Memory B cell (primary cell): ENCODE data around the gene RNASE4.

Experiments used
- ATAC-seq: fragments of 150-1000 bp; cut with Tn5 transposase; 2 replicates; pipeline ENCODE4 v1.10.0; 2021; ENCODE audit warnings: low read depth, mild to moderate bottlenecking, moderate library complexity
- DNase-seq, 2 donors: peaks; one replicate each; pipeline ENCODE4 v3.0.0; 2022; ENCODE audit warnings: low spot score in 2 of 2
- H3K27ac Mint-ChIP-seq: one replicate; pipeline ENCODE4 v1.8.0; 2022; ENCODE audit warnings: mild to moderate bottlenecking, moderate library complexity, mixed read lengths
- H3K27me3 Mint-ChIP-seq: one replicate; pipeline ENCODE4 v1.8.0; 2022; ENCODE audit warnings: mixed read lengths
- H3K36me3 Mint-ChIP-seq: one replicate; pipeline ENCODE4 v1.8.0; 2022; ENCODE audit warnings: mild to moderate bottlenecking, mixed read lengths
- H3K4me1 Mint-ChIP-seq: one replicate; pipeline ENCODE4 v1.8.0; 2022; ENCODE audit warnings: mixed read lengths
- H3K4me3 Mint-ChIP-seq: one replicate; pipeline ENCODE4 v1.8.0; 2022; ENCODE audit warnings: mild to moderate bottlenecking, moderate library complexity, mixed read lengths
- H3K9me3 Mint-ChIP-seq: one replicate; pipeline ENCODE4 v1.8.0; 2022; ENCODE audit warnings: mixed read lengths

Gene RNASE4

DNA sequence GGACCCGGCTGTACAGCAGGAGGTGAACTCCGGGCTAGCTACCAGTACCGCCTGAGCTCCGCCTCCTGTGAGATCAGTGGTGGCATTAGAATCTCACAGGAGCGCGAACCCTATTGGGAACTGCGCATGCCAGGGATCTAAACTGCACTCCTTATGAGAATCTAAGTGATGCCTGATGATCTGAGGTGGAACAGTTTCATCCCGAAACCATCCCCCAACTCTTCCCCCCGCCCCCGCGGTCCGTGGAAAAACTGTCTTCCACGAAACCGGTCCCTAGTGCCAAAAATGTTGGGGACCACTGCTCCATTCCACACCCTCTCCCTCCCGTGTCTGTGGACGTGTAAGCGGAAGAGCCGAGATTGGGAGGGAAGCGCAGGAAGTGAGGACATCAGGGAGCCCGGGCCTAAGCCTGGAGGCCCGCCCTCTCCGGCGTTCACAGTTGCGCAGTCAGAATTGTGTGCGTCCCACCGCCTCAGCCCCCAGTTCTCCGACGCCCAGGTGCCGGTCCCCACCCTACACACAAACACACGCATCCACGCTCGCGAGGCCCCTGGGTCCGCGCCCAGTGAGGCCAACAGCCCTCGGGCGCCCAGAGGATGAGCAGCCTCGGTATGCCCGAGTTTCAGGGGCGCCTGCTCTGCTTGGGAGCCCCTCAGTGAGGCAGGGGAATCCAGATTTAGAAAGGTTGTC is 1.8 kb upstream of the RNASE4 start:
- ATAC-seq, result peak; percentile 31

DNA sequence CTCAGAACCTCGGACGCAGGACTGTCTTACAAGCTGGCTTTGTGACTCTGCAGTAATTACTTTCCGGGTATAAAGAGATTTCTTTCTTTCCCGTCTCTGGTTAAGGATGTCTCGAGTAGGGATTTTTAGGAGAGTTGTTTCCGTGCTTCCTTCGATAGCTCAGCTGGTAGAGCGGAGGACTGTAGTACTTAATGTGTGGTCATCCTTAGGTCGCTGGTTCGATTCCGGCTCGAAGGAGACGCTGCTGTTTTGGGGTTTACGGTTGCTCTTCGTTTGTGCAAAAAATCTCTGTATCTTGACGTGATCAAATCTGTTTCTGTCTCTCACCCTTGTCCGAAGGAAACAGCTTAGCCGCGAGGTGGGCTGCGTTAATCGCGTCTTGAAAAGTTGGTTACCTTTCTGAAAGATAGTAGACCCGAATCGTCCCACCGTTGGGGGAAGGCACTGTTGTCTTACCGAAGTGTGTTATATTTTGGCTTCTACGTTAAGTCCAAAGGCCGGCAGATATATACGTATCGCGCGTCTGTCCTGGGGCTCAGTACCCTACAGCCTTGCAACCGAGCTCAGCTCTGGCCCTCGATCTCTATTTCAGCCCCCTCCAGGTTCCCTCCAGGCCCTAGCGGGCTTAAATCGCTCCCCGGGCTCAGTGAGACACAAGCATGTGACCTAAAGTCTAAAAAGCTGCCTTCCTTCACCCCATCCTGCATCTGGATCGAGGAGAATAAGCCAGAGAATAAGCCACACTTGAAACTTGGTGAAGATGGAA is 1.1 kb upstream of the RNASE4 start:
- DNase-seq (peak; percentile 63 to 68), ATAC-seq (peak; percentile 37)
- Mint-ChIP-seq H3K9me3 (no peaks in the 10 kb centered on the region), H3K4me3 (no peak overlapping the region), H3K27ac (no peak overlapping the region), H3K27me3 (no peaks in the 10 kb centered on the region), H3K36me3 (no peaks in the 10 kb centered on the region), H3K4me1 (peaks cover 26% of the 10 kb centered on the region)

More for the DNA sequence above, 1.8 kb upstream of the RNASE4 start:
- peak; percentile 43 to 56 for DNase-seq
- Mint-ChIP-seq H3K9me3 (no peaks in the 10 kb centered on the region), H3K4me3 (no peak overlapping the region), H3K27me3 (no peaks in the 10 kb centered on the region), H3K27ac (no peak overlapping the region), H3K4me1 (peaks cover 26% of the 10 kb centered on the region), H3K36me3 (no peaks in the 10 kb centered on the region)

DNA sequence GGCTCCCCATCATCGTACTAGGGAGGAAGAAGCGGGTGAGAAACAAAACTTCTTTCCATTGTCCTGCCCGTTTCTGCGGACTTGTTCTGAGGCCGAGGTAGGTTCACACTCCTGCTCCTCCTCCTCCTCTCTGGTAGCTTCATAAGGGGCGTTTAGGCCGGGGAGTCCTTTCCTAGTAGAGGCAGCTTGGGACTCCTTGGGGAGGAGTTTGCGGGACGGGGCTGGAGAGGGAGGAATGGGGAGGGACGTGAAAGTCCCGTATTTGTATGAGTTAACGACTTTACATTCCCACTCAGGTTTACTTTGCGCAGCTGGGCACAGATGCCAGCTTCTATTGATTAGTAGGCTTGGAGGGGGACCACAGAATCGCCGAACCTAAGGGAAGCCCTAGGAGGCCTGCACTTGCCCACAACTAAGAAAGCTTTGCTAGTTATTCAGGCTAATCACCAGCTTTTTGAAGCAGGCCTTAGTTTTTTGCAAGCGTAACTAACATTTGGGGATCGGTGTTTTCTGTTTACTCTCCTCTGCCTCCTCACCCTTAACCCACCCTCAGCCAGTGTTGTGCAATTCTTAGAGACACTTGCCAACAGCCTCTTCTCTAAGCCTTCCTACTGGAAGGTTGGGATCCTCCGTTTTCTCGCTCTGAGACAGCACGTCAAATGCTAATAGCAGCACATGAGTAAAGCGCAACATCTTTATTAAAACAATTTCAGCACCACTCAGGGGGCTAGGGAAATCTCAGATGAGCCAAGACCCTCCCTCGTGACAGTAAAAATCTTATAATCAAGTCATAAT is 499 bp downstream of the RNASE4 start:
- ATAC-seq (no peak), DNase-seq (no peak)
- Mint-ChIP-seq H3K27me3 (no peaks in the 10 kb centered on the region), H3K9me3 (no peaks in the 10 kb centered on the region), H3K4me1 (peaks cover 26% of the 10 kb centered on the region), H3K4me3 (no peak overlapping the region), H3K36me3 (no peaks in the 10 kb centered on the region), H3K27ac (no peak overlapping the region)

DNA sequence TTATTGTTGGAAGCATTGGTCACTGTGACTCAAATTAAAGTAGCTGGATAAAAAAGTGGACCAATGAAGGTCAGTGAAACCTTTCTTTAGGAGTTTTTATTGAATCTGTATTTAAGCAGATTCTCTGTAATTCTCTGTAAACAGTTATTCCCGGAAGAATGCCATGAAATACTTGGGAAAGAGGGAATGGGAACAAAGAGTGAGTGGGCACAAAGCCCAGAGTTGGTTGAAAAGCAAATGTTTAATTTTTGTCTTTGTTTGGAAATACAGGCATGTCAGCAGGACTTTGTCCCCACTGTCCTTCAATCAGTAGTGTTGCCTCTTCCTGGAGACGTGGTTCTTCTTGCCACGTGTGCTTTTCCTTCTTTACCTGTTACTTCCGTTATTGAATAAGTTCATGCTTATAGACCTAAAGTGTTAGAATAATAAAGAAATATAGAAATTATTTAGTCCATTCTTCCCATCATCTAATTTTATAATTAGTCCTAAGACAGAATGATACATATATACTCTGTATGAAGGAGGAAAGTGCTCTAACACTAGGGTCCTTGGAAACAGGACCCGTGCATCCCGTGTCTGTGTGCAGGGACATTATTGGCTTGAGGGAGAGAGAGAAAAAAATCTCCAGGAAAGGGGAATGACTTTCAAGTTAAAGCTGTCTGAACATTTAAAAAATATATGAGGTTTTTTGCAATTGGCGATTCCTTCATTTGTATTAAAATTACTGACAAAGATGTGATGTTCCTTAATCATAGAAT is 2.2 kb downstream of the RNASE4 start:
- H3K9me3 Mint-ChIP-seq, result no peaks in the 10 kb centered on the region

DNA sequence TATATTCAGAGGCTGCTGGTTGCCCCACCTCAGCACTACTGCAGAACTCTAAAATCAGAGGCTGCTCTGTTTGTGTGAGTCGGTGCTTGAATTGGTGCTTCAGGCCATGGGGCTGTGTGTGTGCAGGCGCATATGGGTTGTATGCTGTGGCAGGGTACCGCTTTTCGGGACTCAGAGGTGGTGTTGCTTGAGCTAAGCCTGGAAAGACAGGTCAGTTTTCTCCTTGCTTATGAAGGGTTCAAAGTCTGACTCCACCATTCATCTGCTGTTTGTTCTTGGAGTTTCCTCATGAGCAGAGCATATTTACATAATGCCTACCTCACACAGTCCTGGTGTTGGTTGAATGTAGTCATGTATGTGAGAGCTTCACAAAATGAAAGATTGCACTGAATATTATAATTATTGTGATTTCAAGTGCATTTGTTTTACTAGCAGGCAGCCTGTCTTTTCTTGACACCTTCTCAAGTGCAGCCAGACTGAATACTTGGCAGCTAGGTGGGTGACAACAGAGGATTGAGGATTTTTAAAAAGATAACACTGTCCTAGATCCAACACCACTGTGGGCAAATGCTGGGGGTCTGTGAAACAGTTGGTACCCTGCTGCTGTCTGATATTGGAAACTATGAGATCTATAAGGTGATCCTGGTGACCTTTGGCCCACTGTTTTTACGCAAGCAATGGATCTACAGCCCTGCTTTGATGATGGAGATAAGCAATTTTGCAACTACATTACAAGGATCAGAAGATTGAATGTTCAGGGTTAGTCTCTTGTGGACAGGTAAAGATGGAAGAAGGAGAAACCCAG is 3.2 kb downstream of the RNASE4 start:
- peaks cover 11% of the 10 kb centered on the region for H3K4me1 Mint-ChIP-seq
- H3K36me3 Mint-ChIP-seq, result no peaks in the 10 kb centered on the region
- no peak for DNase-seq
- no peak overlapping the region for H3K27ac Mint-ChIP-seq
- ATAC-seq, result no peak
- H3K27me3 Mint-ChIP-seq, result no peaks in the 10 kb centered on the region
- H3K9me3 Mint-ChIP-seq, result no peaks in the 10 kb centered on the region
- no peak overlapping the region for H3K4me3 Mint-ChIP-seq

More for the DNA sequence above, 2.2 kb downstream of the RNASE4 start:
- no peaks in the 10 kb centered on the region for H3K27me3 Mint-ChIP-seq
- H3K36me3 Mint-ChIP-seq, result no peaks in the 10 kb centered on the region
- H3K4me1 Mint-ChIP-seq, result peaks cover 15% of the 10 kb centered on the region
- ATAC-seq (no peak), DNase-seq (no peak)
- no peak overlapping the region for H3K27ac Mint-ChIP-seq
- H3K4me3 Mint-ChIP-seq, result no peak overlapping the region

DNA sequence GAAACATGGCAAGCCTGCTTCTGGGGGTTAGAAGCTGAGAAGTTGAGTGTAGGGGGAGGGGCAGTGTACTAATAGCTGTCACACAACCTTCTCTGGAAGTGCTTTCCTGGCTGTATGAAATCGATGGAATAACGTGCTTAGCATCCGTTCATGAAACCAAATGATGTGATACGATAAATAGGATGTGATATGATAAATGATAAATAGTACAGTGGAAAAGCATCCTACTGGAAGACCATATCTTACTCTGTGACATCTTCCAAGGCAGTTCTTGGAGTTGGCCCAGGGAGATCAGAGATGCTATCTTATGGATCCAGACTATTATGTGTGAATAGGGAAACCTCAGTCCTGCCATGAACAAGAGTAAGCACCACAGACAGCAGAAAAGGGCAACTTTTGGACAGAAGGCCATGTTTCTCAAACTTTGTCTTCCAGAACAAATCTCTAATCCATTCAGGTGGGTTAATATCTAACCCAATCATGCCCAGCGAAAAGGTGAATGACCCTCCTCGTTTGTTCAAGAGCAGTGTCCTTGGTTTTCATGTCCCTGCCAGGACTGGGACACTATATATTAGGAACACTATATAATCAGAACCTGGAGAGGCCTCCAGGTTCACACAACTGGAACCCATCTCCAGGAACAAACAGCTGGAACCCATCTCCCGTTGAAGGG is 3.9 kb downstream of the RNASE4 start, which contains the start of gene ANG:
ANG (plus strand) TSS at position 598 of the 673 bp plus-strand sequence. CDS start 4,801 bp downstream, outside the sequence.
- Mint-ChIP-seq H3K27ac (no peak within 1 kb of the TSS), H3K27me3 (no peaks in the 10 kb centered on the region), H3K4me3 (no peak within 1 kb of the TSS), H3K9me3 (no peaks in the 10 kb centered on the region), H3K36me3 (no peaks in the 10 kb centered on the region), H3K4me1 (peaks cover 11% of the 10 kb centered on the region)
- DNase-seq, result no peak
- no peak for ATAC-seq

DNA sequence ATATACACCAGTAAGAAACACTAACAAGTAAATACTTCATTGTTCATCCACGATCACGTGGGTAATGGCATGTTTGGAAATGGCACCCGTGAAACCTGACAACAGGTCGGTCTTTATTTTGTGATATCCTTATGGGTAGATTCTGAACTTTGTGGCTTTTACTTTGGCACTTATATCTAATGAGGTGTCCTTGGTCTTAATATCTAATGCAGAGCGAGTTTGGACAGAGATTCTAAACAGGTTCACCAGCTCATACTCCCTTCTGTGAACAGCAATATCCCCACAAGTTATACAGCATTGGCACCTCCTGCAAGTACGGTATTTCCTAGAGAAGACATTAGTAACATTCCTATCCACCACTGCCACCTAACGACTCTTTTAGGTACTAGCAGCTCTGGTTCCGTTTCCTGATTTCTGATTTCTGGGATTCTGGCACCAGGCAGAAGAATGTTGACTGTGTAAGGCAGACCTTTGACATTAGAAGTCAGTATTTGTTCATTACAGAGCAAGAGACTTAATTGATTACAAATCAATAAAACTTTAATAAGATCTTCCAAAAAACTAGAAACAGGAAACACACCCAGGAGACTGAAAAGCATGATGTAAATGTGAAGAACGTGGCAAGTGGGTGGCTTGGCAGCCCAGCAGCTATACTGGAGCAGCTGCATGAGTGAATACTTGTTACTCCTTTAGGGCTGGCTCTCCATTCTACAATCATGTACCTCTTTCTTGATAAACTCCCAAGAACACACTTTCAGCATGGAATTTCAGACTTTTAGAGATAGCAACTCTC is 6.7 kb downstream of the RNASE4 start:
- no peak overlapping the region for H3K4me3 Mint-ChIP-seq
- no peaks in the 10 kb centered on the region for H3K36me3 Mint-ChIP-seq
- no peaks in the 10 kb centered on the region for H3K9me3 Mint-ChIP-seq
- no peak overlapping the region for H3K27ac Mint-ChIP-seq
- H3K4me1 Mint-ChIP-seq, result peaks cover 7% of the 10 kb centered on the region
- ATAC-seq, result peak; percentile 94
- no peaks in the 10 kb centered on the region for H3K27me3 Mint-ChIP-seq
- DNase-seq, result peak; percentile 40 to 56

DNA sequence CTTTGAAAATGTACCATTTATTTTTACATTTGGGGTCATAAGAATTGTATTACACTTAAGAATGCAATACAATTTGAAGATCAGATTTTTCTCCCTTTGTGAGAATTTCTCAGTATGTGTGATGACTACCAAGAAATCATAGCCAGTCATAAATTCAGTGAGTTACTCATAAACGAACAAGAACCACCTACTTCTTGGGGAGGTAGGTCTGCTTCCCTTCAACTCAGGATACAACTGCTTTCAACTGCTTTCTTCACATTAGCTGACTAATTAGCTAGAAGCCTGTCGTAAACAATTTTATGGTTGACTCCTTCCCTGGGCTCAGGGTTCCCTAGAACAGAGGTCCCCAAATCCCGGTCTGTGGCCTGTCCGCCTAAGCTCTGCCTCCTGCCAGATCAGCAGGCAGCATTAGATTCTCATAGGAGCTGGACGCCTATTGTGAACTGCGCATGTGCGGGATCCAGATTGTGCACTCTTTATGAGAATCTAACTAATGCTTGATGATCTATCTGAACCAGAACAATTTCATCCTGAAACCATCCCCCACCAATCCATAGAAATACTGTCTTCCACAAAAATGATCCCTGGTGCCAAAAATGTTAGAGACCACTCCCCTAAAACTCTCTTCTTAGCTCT is 7.9 kb downstream of the RNASE4 start:
- Mint-ChIP-seq H3K27ac (no peak overlapping the region), H3K4me1 (peaks cover 2% of the 10 kb centered on the region), H3K27me3 (no peaks in the 10 kb centered on the region), H3K36me3 (no peaks in the 10 kb centered on the region), H3K4me3 (no peak overlapping the region), H3K9me3 (no peaks in the 10 kb centered on the region)
- no peak for ATAC-seq
- no peak for DNase-seq

DNA sequence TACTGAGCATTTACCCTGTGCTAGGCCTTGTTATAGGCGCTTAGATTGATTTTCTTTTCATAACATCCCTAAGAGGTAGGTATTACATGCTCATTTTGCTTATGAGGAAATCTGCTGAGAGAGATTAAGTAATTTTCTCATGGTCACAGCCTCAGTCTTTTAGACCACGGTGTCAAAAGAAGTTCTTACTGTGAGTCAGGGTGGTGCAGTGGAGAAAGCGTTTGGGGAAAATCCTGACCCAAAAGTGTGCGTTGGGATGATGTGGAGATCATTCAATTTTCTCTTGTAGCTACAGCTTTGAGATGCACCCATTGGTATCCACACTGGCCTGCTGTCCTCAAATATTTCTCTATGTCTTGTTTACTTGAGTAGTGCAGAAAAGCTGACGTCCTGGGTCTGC is 12.4 kb downstream of the RNASE4 start:
- Mint-ChIP-seq H3K4me3 (no peak overlapping the region), H3K27me3 (no peaks in the 10 kb centered on the region), H3K9me3 (no peaks in the 10 kb centered on the region), H3K4me1 (peaks cover 10% of the 10 kb centered on the region), H3K27ac (no peak overlapping the region), H3K36me3 (peaks cover 1% of the 10 kb centered on the region)
- no peak for DNase-seq
- no peak for ATAC-seq

DNA sequence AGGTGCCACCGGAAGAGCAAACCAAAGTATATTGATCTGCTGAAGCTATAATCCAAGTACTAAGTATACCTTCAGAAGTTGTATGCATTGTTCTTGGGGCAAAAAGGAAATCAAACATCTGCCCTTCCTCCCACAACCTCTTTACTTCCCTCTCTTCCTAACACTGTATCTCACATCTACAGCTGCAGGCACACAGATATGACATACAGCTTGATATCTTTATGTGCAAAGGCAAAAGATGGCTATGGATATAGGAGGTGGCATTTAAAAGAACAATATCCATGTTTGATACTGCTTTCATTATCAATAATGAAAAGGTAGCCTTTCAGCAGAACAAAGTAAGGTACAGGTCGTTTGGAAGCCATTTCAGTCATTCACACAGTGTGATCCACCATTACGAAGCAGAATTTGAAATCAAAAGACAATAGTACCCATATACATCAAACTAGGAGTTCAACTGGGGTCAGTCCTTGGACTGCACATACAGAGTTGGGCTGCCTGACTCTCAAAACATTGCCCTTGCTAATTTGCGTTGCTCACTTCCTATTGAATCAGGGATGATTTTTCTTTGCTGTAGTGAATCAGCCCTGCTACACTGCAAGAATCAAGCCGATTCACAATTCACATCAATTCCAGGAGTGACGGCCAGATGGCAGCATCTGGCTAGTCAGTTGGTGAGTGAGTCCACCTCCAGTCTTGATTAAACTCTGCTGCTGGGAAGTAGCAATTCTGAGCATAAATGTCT is 13.1 kb downstream of the RNASE4 start:
- Mint-ChIP-seq H3K4me1 (peaks cover 10% of the 10 kb centered on the region), H3K9me3 (no peaks in the 10 kb centered on the region), H3K36me3 (peaks cover 1% of the 10 kb centered on the region), H3K4me3 (no peak overlapping the region), H3K27ac (no peak overlapping the region), H3K27me3 (no peaks in the 10 kb centered on the region)
- DNase-seq, result peak; percentile 66 to 73
- ATAC-seq, result peak; percentile 80

DNA sequence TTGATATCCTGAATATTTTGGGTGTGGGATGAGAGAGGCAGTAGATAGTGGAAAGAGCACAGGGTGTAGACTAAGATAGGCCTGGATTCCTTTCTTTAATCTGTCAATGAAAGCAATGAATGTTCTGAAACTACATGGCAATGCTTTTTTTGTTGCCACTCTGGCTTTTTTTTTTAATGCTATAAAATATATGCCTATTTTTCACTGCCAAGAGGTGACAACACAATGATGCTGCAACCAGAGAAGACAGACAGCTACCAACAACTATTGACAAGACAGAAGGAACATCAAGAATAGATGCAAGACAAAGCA is 13.6 kb downstream of the RNASE4 start:
- Mint-ChIP-seq H3K4me3 (no peak overlapping the region), H3K4me1 (peaks cover 10% of the 10 kb centered on the region), H3K27ac (no peak overlapping the region), H3K27me3 (no peaks in the 10 kb centered on the region), H3K36me3 (peaks cover 1% of the 10 kb centered on the region), H3K9me3 (no peaks in the 10 kb centered on the region)
- DNase-seq (no peak), ATAC-seq (no peak)
